Measurements from ENCODE around the gene SNAPC4. TPM values are rescaled to one million over a fixed set of nuclear protein-coding genes. Genes with fewer than 3 reads are reported as not detected.

Gene SNAPC4
- total RNA-seq, 1 donor from 2014 or later = 13.5 TPM

GRCh38 chr9:136416427-136416826 lies 16.5 kb upstream of the SNAPC4 start:
- no peaks in the 10 kb centered on the region for H3K9me3 Mint-ChIP-seq (ENCODE audit: unreplicated experiment)
- H3K36me3 Mint-ChIP-seq (ENCODE audit: low read depth, unreplicated experiment) = peaks cover 41% of the 10 kb centered on the region
- no peak for DNase-seq (ENCODE audit: low spot score)
- no peak overlapping the region for H3K27ac Mint-ChIP-seq (ENCODE audit: unreplicated experiment)
- H3K4me3 Mint-ChIP-seq (ENCODE audit: unreplicated experiment) = no peak overlapping the region
- H3K27me3 Mint-ChIP-seq (ENCODE audit: unreplicated experiment) = peaks cover 2% of the 10 kb centered on the region
- TF ChIP-seq, protein P1, sequence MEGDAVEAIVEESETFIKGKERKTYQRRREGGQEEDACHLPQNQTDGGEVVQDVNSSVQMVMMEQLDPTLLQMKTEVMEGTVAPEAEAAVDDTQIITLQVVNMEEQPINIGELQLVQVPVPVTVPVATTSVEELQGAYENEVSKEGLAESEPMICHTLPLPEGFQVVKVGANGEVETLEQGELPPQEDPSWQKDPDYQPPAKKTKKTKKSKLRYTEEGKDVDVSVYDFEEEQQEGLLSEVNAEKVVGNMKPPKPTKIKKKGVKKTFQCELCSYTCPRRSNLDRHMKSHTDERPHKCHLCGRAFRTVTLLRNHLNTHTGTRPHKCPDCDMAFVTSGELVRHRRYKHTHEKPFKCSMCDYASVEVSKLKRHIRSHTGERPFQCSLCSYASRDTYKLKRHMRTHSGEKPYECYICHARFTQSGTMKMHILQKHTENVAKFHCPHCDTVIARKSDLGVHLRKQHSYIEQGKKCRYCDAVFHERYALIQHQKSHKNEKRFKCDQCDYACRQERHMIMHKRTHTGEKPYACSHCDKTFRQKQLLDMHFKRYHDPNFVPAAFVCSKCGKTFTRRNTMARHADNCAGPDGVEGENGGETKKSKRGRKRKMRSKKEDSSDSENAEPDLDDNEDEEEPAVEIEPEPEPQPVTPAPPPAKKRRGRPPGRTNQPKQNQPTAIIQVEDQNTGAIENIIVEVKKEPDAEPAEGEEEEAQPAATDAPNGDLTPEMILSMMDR (IDR thresholded peaks at IDR 0.05; ENCODE audit: unreplicated experiment) = no peak
- peaks cover 6% of the 10 kb centered on the region for H3K4me1 Mint-ChIP-seq (ENCODE audit: unreplicated experiment)

DNA sequence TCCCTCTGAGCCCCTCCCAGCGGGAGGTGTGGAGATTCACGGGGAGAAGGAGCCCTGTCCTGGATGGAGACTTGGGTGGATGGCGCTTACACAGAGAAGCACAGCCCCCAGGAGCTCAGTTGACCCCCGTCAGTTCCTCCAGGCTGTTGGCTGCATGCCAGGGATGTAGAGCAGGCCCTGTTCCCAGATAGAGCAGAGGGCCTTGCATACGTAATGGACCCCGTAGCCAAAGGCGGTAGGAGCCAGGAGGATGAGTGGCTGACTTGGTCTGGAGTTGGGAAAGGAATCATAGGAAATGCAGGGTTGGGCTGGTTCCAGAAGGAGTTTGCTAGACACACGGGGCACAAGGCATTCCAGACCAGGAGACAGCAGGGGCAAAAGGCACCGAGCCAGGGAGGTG lies 13.0 kb upstream of the SNAPC4 start:
- no peak overlapping the region for H3K27ac Mint-ChIP-seq (ENCODE audit: unreplicated experiment)

GRCh38 chr9:136411378-136411777 lies 11.4 kb upstream of the SNAPC4 start:
- H3K4me1 Mint-ChIP-seq (ENCODE audit: unreplicated experiment) = peaks cover 27% of the 10 kb centered on the region

More for the DNA sequence above, 13.0 kb upstream of the SNAPC4 start:
- Mint-ChIP-seq H3K4me1 (ENCODE audit: unreplicated experiment) (peaks cover 27% of the 10 kb centered on the region), H3K27me3 (ENCODE audit: unreplicated experiment) (peaks cover 12% of the 10 kb centered on the region), H3K36me3 (ENCODE audit: low read depth, unreplicated experiment) (peaks cover 41% of the 10 kb centered on the region), H3K9me3 (ENCODE audit: unreplicated experiment) (no peaks in the 10 kb centered on the region), H3K4me3 (ENCODE audit: unreplicated experiment) (no peak overlapping the region)
- TF ChIP-seq, protein P1 (IDR thresholded peaks at IDR 0.05; ENCODE audit: unreplicated experiment) = no peak
- DNase-seq (ENCODE audit: low spot score) = no peak

DNA sequence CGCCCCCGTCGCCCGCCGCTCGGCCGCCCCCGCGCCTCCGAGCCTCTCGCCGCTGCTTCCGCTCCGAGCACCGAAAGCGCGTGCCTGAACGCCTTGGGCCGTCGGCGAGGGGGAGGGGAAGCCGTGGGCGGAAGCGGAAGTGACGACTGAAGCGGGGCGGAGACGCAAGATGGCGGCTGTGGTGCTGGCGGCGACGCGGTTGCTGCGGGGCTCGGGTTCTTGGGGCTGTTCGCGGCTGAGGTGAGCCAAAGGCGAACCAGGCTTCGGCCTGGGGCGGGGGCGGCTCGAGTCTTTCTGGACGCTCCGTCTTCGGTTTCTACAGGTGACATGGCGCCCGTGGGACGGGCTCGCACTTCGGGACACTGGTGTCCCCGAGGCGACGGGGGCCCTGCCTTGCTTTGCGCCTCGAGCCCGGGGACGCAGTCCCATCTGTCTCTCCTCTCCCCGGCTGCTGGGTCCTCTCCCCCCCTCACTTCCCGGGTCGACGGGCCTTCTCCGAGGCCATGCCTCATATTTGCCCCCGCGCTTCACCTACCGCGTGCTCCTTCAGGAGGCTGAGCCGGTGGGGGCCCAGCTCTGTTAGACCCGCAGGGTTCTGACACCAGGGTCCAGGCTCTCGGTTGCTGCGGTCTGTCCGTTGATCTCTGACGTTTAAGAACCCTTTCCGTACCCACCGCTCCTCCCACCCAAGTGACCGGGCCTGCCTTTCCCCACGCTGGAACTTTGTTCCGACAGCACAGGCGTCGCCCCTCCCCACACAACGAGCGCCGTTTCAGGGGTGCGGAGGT lies 10.7 kb upstream of the SNAPC4 start, which contains the start of the genes ENTR1 and PMPCA:
TSS of gene ENTR1 (minus strand) at position 115 of the 788 bp plus-strand sequence. CDS start 217 bp downstream, outside the sequence.
TSS of gene PMPCA (plus strand) at position 159 of the 788 bp plus-strand sequence. CDS start at position 170, 11 bp downstream.
- peak; percentile 91 for DNase-seq (ENCODE audit: low spot score)
- Mint-ChIP-seq H3K9me3 (ENCODE audit: unreplicated experiment) (no peaks in the 10 kb centered on the region), H3K36me3 (ENCODE audit: low read depth, unreplicated experiment) (peaks cover 35% of the 10 kb centered on the region), H3K27me3 (ENCODE audit: unreplicated experiment) (peaks cover 15% of the 10 kb centered on the region), H3K4me1 (ENCODE audit: unreplicated experiment) (peaks cover 27% of the 10 kb centered on the region), H3K4me3 (ENCODE audit: unreplicated experiment) (peak within 1 kb of the TSS; percentile 98), H3K27ac (ENCODE audit: unreplicated experiment) (peak within 1 kb of the TSS; percentile 92)
- TF ChIP-seq, protein P1 (IDR thresholded peaks at IDR 0.05; ENCODE audit: unreplicated experiment) = no peak

More at GRCh38 chr9:136411378-136411777, 11.4 kb upstream of the SNAPC4 start:
- Mint-ChIP-seq H3K27me3 (ENCODE audit: unreplicated experiment) (peaks cover 12% of the 10 kb centered on the region), H3K4me3 (ENCODE audit: unreplicated experiment) (peak overlapping the region; percentile 98), H3K9me3 (ENCODE audit: unreplicated experiment) (no peaks in the 10 kb centered on the region), H3K36me3 (ENCODE audit: low read depth, unreplicated experiment) (peaks cover 36% of the 10 kb centered on the region), H3K27ac (ENCODE audit: unreplicated experiment) (peak overlapping the region; percentile 92)
- no peak for DNase-seq (ENCODE audit: low spot score)
- TF ChIP-seq, protein P1 (IDR thresholded peaks at IDR 0.05; ENCODE audit: unreplicated experiment) = no peak

Data from endothelial cell (in vitro differentiated cells).